Measurements from ENCODE around the gene RPTOR.

The RPTOR gene

GRCh38 chr17:80990921-80991644 is 446.4 kb downstream of the RPTOR start:
- no peak for DNase-seq

GRCh38 chr17:80991645-80992076 is 447.0 kb downstream of the RPTOR start, which contains the start of gene CHMP6:
CHMP6 (plus strand) TSS chr17:80991841; CDS start chr17:80991919, 78 bp downstream.
- intact Hi-C loops (cut with DNase I) = loop anchor here (5.0 kb wide), 1 partner anchor 111 kb away; no protein-coding TSS in a partner anchor

More at GRCh38 chr17:80990921-80991644, 446.4 kb downstream of the RPTOR start:
- intact Hi-C loops (cut with DNase I) = loop anchor here (5.0 kb wide), 1 partner anchor 111 kb away; no protein-coding TSS in a partner anchor

GRCh38 chr17:80992077-80992947 is 447.7 kb downstream of the RPTOR start:
- intact Hi-C loops (cut with DNase I) = loop anchor here (5.0 kb wide), 1 partner anchor 110 kb away; no protein-coding TSS in a partner anchor
- peak in 1 of 42 donors; percentile 14 for DNase-seq

More at GRCh38 chr17:80991645-80992076, 447.0 kb downstream of the RPTOR start, which contains the start of gene CHMP6:
- peak in 40 of 42 donors; percentile 38 to 87 (median 73) for DNase-seq

- no peak for DNase-seq
- intact Hi-C loops (cut with DNase I) = loop anchor here (5.0 kb wide), 1 partner anchor 109 kb away; no protein-coding TSS in a partner anchor
These were observed 448.4 kb downstream of the RPTOR start for GRCh38 chr17:80992948-80993624.

GRCh38 chr17:80995131-80995530 is 450.5 kb downstream of the RPTOR start:
- no peak for DNase-seq
- intact Hi-C loops (cut with DNase I) = no loop called here

- intact Hi-C loops (cut with DNase I) = no loop called here
- DNase-seq = no peak
These were observed 452.0 kb downstream of the RPTOR start for GRCh38 chr17:80996422-80997305.

- DNase-seq = no peak
- intact Hi-C loops (cut with DNase I) = no loop called here
These were observed 452.9 kb downstream of the RPTOR start for GRCh38 chr17:80997424-80998117.

GRCh38 chr17:80998118-80998747 is 453.6 kb downstream of the RPTOR start:
- DNase-seq = no peak
- intact Hi-C loops (cut with DNase I) = no loop called here

GRCh38 chr17:80998748-80999535 is 454.3 kb downstream of the RPTOR start:
- intact Hi-C loops (cut with DNase I) = no loop called here
- DNase-seq = peak in 2 of 42 donors; percentile 19 to 54

- intact Hi-C loops (cut with DNase I) = no loop called here
- no peak for DNase-seq
These were observed 455.1 kb downstream of the RPTOR start for GRCh38 chr17:80999536-81000333.

GRCh38 chr17:81000334-81000630 is 455.6 kb downstream of the RPTOR start:
- intact Hi-C loops (cut with DNase I) = no loop called here
- DNase-seq = no peak

GRCh38 chr17:81000631-81001357 is 456.2 kb downstream of the RPTOR start:
- intact Hi-C loops (cut with DNase I) = no loop called here
- DNase-seq = no peak

GRCh38 chr17:81002013-81002384 is 457.4 kb downstream of the RPTOR start:
- no peak for DNase-seq
- intact Hi-C loops (cut with DNase I) = no loop called here

- intact Hi-C loops (cut with DNase I) = no loop called here
- peak in 35 of 42 donors; percentile 34 to 85 (median 62) for DNase-seq
These were observed 458.0 kb downstream of the RPTOR start for GRCh38 chr17:81002409-81003361.

Measured in head of caudate nucleus (tissue), 42 donors.